K562 (cell line): ENCODE results near the gene PPIP5K2. TPM values are rescaled to one million over a fixed set of nuclear protein-coding genes. Genes with fewer than 3 reads are reported as not detected.

Experiments
- CHCHD3 ChIP-seq: fragments of 250-450 bp; sonication (Bioruptor Pico); IDR thresholded peaks from 2 replicates; pipeline ENCODE4 v2.1.2; 2022; ENCODE audit warnings: mild to moderate bottlenecking
- FOXJ3 ChIP-seq: sonication (generic); formaldehyde crosslinking; IDR thresholded peaks from 2 replicates; pipeline ENCODE4 v1.4.0; 2020; ENCODE audit warnings: mild to moderate bottlenecking, missing genetic modification reagents
- HDAC2 ChIP-seq: fragments of 450-650 bp; IDR thresholded peaks from 2 replicates; pipeline ENCODE4 v1.6.1; 2016; ENCODE audit warnings: mild to moderate bottlenecking
- RBM15 ChIP-seq: fragments of 200-400 bp; formaldehyde crosslinking; IDR thresholded peaks from 2 replicates; pipeline ENCODE4 v1.6.1; 2018; ENCODE audit warnings: mild to moderate bottlenecking, low read length, moderate library complexity; ENCODE audit not compliant: insufficient read depth
- ZBTB8A ChIP-seq: fragments of 450-650 bp; IDR thresholded peaks from 2 replicates; pipeline ENCODE4 v1.6.1; 2018; ENCODE audit warnings: mild to moderate bottlenecking, moderate library complexity; ENCODE audit not compliant: partially characterized antibody
- ZNF134 ChIP-seq: fragments of 250-450 bp; sonication (Bioruptor Pico); conservative IDR thresholded peaks from 2 replicates; pipeline ENCODE4 v1.4.0; 2020
- ZNF212 ChIP-seq: fragments of 450-650 bp; formaldehyde crosslinking; IDR thresholded peaks from 2 replicates; pipeline ENCODE4 v1.4.0; 2020; ENCODE audit warnings: mild to moderate bottlenecking
- ZNF41 ChIP-seq: fragments of 250-450 bp; sonication (Bioruptor Pico); conservative IDR thresholded peaks from 2 replicates; pipeline ENCODE4 v1.4.0; 2020; ENCODE audit warnings: mild to moderate bottlenecking
- polyA plus RNA-seq, 8 experiments: library from polyadenylated mRNA; depleted of rRNA in 4 of 8; stranded (reverse) in 5 of 8; unstranded in 3 of 8; fragments of >200 nt; fragmentation: Nextera tagmentation in 2 of 8; fragmentation: Illumina TruSeq in 1 of 8; extraction: Ambion mirVana in 2 of 8; extraction: Trizol in 1 of 8; gene quantifications; 2 replicates each; pipeline versions ENCODE4 v1.2.1 to v1.2.3, GENCODE V29; 2011 to 2014; ENCODE audit warnings: inconsistent platforms in 1 of 8, missing spikeins in 1 of 8
- total RNA-seq, 7 experiments: library from RNA; depleted of rRNA in 6 of 7; stranded (reverse); fragments of >200 nt in 6 of 7; fragmentation: Illumina TruSeq in 2 of 7; extraction: Trizol in 2 of 7; gene quantifications; 2 replicates each; pipeline versions ENCODE4 v1.2.1 to v1.2.3, GENCODE V29; 2011 to 2021; ENCODE audit warnings: low replicate concordance in 1 of 7
- TF ChIP-seq, protein P1 (sequence below): fragments of 450-650 bp; IDR thresholded peaks from 2 replicates; pipeline ENCODE4 v1.6.1; 2016; ENCODE audit warnings: mild to moderate bottlenecking, moderate library complexity
- TF ChIP-seq, protein P2 (sequence below): fragments of 450-650 bp; IDR thresholded peaks from one replicate; pipeline ENCODE4 v1.6.1; 2018; ENCODE audit warnings: mild to moderate bottlenecking, moderate library complexity; ENCODE audit not compliant: partially characterized antibody
- TF ChIP-seq, protein P3 (sequence below): fragments of 250-450 bp; sonication (Bioruptor Pico); IDR thresholded peaks from 2 replicates; pipeline ENCODE4 v1.8.0; 2021; ENCODE audit warnings: borderline replicate concordance, mild to moderate bottlenecking, moderate library complexity; ENCODE audit not compliant: poor library complexity, severe bottlenecking
- TF ChIP-seq, protein P4 (sequence below): sonication (generic); formaldehyde crosslinking; IDR thresholded peaks from 2 replicates; pipeline ENCODE4 v1.9.0; 2022; ENCODE audit warnings: mild to moderate bottlenecking, missing genetic modification reagents

PPIP5K2 gene
- total and polyA plus RNA-seq, 9 of the 15 experiments (the other 6 are each of a cell fraction or from before 2014, with no cell fraction given) = 39.4 to 150 (median 99.1) TPM

DNA sequence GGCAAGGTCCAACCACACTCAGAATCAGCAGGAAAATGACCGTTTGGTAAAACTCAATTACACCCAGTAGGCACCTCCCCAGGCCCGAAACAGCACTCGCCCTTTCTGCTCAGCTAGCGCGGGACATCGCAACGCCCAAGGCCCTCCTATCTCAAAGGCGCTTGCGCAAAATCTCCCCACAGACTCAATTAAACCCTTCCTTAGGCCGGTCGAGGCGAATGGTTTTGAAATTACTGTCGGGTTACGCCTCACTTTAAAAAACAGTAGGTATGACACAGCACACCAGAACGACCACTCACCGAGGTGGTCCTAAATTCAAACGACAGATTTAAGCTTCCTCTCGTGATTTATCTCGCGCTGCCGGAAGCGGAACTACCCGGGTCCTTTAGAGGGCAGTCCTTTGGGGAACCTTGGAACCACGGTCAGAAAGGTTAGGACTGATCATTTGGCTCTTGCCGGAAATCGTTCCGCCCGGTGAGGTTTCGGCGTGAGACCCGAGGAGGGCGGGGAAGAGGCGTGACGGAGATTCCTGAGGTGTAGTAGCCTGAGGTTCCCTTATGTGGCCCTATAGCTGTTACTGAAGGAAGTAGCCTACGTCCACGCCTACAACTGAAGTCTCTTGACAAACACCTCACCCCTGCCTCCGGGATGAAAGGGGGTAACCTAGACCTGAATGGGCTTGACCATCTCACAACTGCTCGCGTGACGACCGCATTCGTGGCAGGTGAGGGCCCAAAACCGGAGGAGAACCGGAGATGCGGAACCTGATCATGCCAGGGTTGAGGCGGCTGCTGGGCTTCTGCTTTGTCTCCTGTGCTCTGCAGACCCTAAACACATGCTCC is at the start of gene PPIP5K2, which contains the start of gene GIN1 (continued):
- TF ChIP-seq, protein P1, sequence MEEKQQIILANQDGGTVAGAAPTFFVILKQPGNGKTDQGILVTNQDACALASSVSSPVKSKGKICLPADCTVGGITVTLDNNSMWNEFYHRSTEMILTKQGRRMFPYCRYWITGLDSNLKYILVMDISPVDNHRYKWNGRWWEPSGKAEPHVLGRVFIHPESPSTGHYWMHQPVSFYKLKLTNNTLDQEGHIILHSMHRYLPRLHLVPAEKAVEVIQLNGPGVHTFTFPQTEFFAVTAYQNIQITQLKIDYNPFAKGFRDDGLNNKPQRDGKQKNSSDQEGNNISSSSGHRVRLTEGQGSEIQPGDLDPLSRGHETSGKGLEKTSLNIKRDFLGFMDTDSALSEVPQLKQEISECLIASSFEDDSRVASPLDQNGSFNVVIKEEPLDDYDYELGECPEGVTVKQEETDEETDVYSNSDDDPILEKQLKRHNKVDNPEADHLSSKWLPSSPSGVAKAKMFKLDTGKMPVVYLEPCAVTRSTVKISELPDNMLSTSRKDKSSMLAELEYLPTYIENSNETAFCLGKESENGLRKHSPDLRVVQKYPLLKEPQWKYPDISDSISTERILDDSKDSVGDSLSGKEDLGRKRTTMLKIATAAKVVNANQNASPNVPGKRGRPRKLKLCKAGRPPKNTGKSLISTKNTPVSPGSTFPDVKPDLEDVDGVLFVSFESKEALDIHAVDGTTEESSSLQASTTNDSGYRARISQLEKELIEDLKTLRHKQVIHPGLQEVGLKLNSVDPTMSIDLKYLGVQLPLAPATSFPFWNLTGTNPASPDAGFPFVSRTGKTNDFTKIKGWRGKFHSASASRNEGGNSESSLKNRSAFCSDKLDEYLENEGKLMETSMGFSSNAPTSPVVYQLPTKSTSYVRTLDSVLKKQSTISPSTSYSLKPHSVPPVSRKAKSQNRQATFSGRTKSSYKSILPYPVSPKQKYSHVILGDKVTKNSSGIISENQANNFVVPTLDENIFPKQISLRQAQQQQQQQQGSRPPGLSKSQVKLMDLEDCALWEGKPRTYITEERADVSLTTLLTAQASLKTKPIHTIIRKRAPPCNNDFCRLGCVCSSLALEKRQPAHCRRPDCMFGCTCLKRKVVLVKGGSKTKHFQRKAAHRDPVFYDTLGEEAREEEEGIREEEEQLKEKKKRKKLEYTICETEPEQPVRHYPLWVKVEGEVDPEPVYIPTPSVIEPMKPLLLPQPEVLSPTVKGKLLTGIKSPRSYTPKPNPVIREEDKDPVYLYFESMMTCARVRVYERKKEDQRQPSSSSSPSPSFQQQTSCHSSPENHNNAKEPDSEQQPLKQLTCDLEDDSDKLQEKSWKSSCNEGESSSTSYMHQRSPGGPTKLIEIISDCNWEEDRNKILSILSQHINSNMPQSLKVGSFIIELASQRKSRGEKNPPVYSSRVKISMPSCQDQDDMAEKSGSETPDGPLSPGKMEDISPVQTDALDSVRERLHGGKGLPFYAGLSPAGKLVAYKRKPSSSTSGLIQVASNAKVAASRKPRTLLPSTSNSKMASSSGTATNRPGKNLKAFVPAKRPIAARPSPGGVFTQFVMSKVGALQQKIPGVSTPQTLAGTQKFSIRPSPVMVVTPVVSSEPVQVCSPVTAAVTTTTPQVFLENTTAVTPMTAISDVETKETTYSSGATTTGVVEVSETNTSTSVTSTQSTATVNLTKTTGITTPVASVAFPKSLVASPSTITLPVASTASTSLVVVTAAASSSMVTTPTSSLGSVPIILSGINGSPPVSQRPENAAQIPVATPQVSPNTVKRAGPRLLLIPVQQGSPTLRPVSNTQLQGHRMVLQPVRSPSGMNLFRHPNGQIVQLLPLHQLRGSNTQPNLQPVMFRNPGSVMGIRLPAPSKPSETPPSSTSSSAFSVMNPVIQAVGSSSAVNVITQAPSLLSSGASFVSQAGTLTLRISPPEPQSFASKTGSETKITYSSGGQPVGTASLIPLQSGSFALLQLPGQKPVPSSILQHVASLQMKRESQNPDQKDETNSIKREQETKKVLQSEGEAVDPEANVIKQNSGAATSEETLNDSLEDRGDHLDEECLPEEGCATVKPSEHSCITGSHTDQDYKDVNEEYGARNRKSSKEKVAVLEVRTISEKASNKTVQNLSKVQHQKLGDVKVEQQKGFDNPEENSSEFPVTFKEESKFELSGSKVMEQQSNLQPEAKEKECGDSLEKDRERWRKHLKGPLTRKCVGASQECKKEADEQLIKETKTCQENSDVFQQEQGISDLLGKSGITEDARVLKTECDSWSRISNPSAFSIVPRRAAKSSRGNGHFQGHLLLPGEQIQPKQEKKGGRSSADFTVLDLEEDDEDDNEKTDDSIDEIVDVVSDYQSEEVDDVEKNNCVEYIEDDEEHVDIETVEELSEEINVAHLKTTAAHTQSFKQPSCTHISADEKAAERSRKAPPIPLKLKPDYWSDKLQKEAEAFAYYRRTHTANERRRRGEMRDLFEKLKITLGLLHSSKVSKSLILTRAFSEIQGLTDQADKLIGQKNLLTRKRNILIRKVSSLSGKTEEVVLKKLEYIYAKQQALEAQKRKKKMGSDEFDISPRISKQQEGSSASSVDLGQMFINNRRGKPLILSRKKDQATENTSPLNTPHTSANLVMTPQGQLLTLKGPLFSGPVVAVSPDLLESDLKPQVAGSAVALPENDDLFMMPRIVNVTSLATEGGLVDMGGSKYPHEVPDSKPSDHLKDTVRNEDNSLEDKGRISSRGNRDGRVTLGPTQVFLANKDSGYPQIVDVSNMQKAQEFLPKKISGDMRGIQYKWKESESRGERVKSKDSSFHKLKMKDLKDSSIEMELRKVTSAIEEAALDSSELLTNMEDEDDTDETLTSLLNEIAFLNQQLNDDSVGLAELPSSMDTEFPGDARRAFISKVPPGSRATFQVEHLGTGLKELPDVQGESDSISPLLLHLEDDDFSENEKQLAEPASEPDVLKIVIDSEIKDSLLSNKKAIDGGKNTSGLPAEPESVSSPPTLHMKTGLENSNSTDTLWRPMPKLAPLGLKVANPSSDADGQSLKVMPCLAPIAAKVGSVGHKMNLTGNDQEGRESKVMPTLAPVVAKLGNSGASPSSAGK = peak; percentile 64; the same call in 1 of the 2 replicates
- TF ChIP-seq ZNF134 (CRISPR knock-in tag) (no peak), HDAC2 (no peak; the same call in 1 of the 2 replicates), ZBTB8A (no peak), CHCHD3 (CRISPR knock-in tag) (no peak), ZNF212 (CRISPR knock-in tag) (no peak), RBM15 (no peak), ZNF41 (CRISPR knock-in tag) (no peak), FOXJ3 (CRISPR knock-in tag) (no peak)
- TF ChIP-seq, protein P2, sequence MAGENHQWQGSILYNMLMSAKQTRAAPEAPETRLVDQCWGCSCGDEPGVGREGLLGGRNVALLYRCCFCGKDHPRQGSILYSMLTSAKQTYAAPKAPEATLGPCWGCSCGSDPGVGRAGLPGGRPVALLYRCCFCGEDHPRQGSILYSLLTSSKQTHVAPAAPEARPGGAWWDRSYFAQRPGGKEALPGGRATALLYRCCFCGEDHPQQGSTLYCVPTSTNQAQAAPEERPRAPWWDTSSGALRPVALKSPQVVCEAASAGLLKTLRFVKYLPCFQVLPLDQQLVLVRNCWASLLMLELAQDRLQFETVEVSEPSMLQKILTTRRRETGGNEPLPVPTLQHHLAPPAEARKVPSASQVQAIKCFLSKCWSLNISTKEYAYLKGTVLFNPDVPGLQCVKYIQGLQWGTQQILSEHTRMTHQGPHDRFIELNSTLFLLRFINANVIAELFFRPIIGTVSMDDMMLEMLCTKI = no peak
- TF ChIP-seq, protein P3, sequence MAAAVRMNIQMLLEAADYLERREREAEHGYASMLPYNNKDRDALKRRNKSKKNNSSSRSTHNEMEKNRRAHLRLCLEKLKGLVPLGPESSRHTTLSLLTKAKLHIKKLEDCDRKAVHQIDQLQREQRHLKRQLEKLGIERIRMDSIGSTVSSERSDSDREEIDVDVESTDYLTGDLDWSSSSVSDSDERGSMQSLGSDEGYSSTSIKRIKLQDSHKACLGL (CRISPR knock-in tag) = no peak
- TF ChIP-seq, protein P4, sequence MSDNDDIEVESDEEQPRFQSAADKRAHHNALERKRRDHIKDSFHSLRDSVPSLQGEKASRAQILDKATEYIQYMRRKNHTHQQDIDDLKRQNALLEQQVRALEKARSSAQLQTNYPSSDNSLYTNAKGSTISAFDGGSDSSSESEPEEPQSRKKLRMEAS (CRISPR knock-in tag) = peak; percentile 63
